ENCODE data around the gene AFF3. TPM values are rescaled to one million over a fixed set of nuclear protein-coding genes. Genes with fewer than 3 reads are reported as not detected.

Gene AFF3
- total RNA-seq, 1 experiment from 2014 or later, result not detected

DNA sequence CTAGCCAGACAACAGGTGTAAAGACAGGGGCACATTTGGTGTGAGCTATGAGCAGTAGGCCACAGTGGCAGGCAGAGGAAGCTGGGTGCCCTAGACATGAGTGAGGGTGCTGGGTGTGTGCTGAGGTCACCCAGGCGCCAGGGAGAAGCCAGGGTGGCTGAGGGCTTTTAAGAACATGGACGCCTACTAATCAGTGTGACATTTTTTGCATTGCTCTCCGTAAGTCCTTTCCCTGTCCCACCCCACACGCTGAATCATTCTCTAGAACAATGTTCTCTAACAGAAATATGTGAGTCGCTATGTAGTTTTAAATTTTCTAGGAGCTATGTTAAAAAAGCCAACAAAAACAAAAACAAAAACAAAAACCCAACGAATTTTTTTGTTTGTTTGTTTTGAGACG is 448.1 kb downstream of the AFF3 start:
- POLR2A ChIA-PET (ENCODE audit: low non-redundant PET), result no interaction called here
- no peaks in the 10 kb centered on the region for H3K9me3 ChIP-seq (ENCODE audit: low read depth, low read length, poor library complexity, severe bottlenecking)
- peaks cover 10% of the 10 kb centered on the region for H3K27me3 ChIP-seq (replicated peaks; ENCODE audit: insufficient read depth, low read depth, low read length, poor library complexity)
- H3K36me3 ChIP-seq (ENCODE audit: insufficient read depth, low read length, poor library complexity, severe bottlenecking), result no peaks in the 10 kb centered on the region
- BruUV-seq (replicated peaks), result no TSS peak
- H3K27ac ChIP-seq (ENCODE audit: low read depth, low read length, poor library complexity, severe bottlenecking), result no peak overlapping the region
- intact Hi-C loops (cut with micrococcal nuclease; ENCODE audit: unreplicated experiment), result no loop called here
- H3K4me1 ChIP-seq (ENCODE audit: insufficient read depth, low read length, poor library complexity, severe bottlenecking), result no peaks in the 10 kb centered on the region
- CTCF ChIA-PET, result no interaction called here
- no peak overlapping the region for H3K4me3 ChIP-seq (ENCODE audit: low read depth, low read length, poor library complexity, severe bottlenecking)
- TF ChIP-seq, protein P1, sequence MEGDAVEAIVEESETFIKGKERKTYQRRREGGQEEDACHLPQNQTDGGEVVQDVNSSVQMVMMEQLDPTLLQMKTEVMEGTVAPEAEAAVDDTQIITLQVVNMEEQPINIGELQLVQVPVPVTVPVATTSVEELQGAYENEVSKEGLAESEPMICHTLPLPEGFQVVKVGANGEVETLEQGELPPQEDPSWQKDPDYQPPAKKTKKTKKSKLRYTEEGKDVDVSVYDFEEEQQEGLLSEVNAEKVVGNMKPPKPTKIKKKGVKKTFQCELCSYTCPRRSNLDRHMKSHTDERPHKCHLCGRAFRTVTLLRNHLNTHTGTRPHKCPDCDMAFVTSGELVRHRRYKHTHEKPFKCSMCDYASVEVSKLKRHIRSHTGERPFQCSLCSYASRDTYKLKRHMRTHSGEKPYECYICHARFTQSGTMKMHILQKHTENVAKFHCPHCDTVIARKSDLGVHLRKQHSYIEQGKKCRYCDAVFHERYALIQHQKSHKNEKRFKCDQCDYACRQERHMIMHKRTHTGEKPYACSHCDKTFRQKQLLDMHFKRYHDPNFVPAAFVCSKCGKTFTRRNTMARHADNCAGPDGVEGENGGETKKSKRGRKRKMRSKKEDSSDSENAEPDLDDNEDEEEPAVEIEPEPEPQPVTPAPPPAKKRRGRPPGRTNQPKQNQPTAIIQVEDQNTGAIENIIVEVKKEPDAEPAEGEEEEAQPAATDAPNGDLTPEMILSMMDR (conservative IDR thresholded peaks at IDR 0.05; ENCODE audit: low read depth, low read length), result no peak
- TF ChIP-seq EZH2 (IDR thresholded peaks at IDR 0.05; ENCODE audit: borderline replicate concordance, low read depth, low read length, poor library complexity, severe bottlenecking), result no peak
- DNase-seq (ENCODE audit: low spot score), result no peak

GRCh38 chr2:99692785-99693184 is 449.6 kb downstream of the AFF3 start:
- no peak overlapping the region for H3K4me3 ChIP-seq (ENCODE audit: low read depth, low read length, poor library complexity, severe bottlenecking)
- no peaks in the 10 kb centered on the region for H3K36me3 ChIP-seq (ENCODE audit: insufficient read depth, low read length, poor library complexity, severe bottlenecking)
- no peaks in the 10 kb centered on the region for H3K9me3 ChIP-seq (ENCODE audit: low read depth, low read length, poor library complexity, severe bottlenecking)
- intact Hi-C loops (cut with micrococcal nuclease; ENCODE audit: unreplicated experiment), result no loop called here
- peaks cover 12% of the 10 kb centered on the region for H3K27me3 ChIP-seq (replicated peaks; ENCODE audit: insufficient read depth, low read depth, low read length, poor library complexity)
- TF ChIP-seq, protein P1 (conservative IDR thresholded peaks at IDR 0.05; ENCODE audit: low read depth, low read length), result no peak
- TF ChIP-seq EZH2 (IDR thresholded peaks at IDR 0.05; ENCODE audit: borderline replicate concordance, low read depth, low read length, poor library complexity, severe bottlenecking), result no peak
- CTCF ChIA-PET, result no interaction called here
- BruUV-seq (replicated peaks), result no TSS peak
- H3K27ac ChIP-seq (ENCODE audit: low read depth, low read length, poor library complexity, severe bottlenecking), result no peak overlapping the region
- no peak for DNase-seq (ENCODE audit: low spot score)
- H3K4me1 ChIP-seq (ENCODE audit: insufficient read depth, low read length, poor library complexity, severe bottlenecking), result no peaks in the 10 kb centered on the region
- POLR2A ChIA-PET (ENCODE audit: low non-redundant PET), result no interaction called here

DNA sequence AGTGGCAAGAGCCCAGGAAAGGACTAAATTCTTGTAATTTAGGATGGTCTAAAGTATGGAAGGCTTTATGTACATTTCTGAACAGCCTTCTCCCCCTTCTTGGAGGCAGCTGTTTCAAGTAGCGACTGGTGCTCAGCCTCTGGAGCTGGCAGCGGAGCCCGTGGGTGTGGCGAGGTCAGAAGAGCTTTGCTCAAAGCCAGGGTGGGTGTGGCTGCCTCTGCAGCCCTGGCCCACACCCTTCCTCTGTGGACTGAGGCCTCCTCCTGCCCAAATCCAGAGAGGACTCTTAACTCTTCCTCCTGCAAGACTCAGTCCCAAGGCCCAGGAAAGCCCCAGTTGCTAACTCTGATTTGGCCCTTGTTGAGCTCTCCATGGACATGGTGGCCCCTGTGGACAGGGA is 450.5 kb downstream of the AFF3 start:
- Histone ChIP-seq H3K9me3 (ENCODE audit: low read depth, low read length, poor library complexity, severe bottlenecking) (no peaks in the 10 kb centered on the region), H3K27me3 (replicated peaks; ENCODE audit: insufficient read depth, low read depth, low read length, poor library complexity) (peaks cover 17% of the 10 kb centered on the region), H3K4me3 (ENCODE audit: low read depth, low read length, poor library complexity, severe bottlenecking) (no peak overlapping the region), H3K36me3 (ENCODE audit: insufficient read depth, low read length, poor library complexity, severe bottlenecking) (no peaks in the 10 kb centered on the region), H3K27ac (ENCODE audit: low read depth, low read length, poor library complexity, severe bottlenecking) (no peak overlapping the region), H3K4me1 (ENCODE audit: insufficient read depth, low read length, poor library complexity, severe bottlenecking) (no peaks in the 10 kb centered on the region)
- intact Hi-C loops (cut with micrococcal nuclease; ENCODE audit: unreplicated experiment), result no loop called here
- ChIA-PET POLR2A (ENCODE audit: low non-redundant PET) (no interaction called here), CTCF (no interaction called here)
- no TSS peak for BruUV-seq (replicated peaks)
- no peak for TF ChIP-seq EZH2 (IDR thresholded peaks at IDR 0.05; ENCODE audit: borderline replicate concordance, low read depth, low read length, poor library complexity, severe bottlenecking)
- TF ChIP-seq, protein P1 (conservative IDR thresholded peaks at IDR 0.05; ENCODE audit: low read depth, low read length), result no peak
- no peak for DNase-seq (ENCODE audit: low spot score)

Measured in A673 (cell line).